ENCODE data around the gene NUDT5. TPM values are rescaled to one million over a fixed set of nuclear protein-coding genes. Genes with fewer than 3 reads are reported as not detected.

The NUDT5 gene
- total RNA-seq, 4 donors from 2014 or later: 23.0 to 31.2 (median 27.3) TPM

DNA sequence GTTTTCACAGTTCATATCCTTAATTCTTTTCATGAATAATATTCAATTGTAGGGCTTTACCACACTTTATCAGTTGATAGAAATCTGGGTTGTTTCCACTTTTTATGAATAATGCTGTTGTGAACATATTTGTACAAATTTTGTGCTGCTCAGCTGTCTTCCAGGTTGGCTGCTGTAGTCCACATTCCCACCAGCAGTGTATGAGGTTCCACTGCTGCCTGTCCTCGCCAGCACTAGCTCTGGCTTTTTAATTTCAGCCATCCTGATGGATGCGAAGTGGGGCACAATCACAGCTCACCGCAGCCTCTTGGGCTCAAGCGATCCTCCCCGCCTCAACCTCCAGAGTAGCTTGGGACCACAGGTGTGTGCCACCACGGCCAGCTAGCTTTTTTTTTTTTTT is 32.8 kb downstream of the NUDT5 start:
- peaks cover 0 to 10% (median 0%) of the 10 kb centered on the region in 3 donors for H3K4me1 ChIP-seq
- H3K36me3 ChIP-seq: peaks cover 0 to 89% of the 10 kb centered on the region in 2 donors
- H3K9me3 ChIP-seq: no peaks in the 10 kb centered on the region
- no peak overlapping the region for H3K27ac ChIP-seq
- no peak overlapping the region for H3K4me3 ChIP-seq
- H3K27me3 ChIP-seq: no peaks in the 10 kb centered on the region
- TF ChIP-seq EP300 (IDR thresholded peaks at IDR 0.05): no peak
- TF ChIP-seq, protein P1, sequence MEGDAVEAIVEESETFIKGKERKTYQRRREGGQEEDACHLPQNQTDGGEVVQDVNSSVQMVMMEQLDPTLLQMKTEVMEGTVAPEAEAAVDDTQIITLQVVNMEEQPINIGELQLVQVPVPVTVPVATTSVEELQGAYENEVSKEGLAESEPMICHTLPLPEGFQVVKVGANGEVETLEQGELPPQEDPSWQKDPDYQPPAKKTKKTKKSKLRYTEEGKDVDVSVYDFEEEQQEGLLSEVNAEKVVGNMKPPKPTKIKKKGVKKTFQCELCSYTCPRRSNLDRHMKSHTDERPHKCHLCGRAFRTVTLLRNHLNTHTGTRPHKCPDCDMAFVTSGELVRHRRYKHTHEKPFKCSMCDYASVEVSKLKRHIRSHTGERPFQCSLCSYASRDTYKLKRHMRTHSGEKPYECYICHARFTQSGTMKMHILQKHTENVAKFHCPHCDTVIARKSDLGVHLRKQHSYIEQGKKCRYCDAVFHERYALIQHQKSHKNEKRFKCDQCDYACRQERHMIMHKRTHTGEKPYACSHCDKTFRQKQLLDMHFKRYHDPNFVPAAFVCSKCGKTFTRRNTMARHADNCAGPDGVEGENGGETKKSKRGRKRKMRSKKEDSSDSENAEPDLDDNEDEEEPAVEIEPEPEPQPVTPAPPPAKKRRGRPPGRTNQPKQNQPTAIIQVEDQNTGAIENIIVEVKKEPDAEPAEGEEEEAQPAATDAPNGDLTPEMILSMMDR (IDR thresholded peaks at IDR 0.05): no peak
- TF ChIP-seq POLR2AphosphoS5 (IDR thresholded peaks at IDR 0.05): no peak
- TF ChIP-seq POLR2A (IDR thresholded peaks at IDR 0.05): no peak
- ATAC-seq: no peak
- WGBS, 2 donors (ENCODE audit: low coverage in 1 of 2): 90% methylated on average over 6 of the region's 6 CpGs; no CpG with 5 or more reads in 1 of the 2 donors

DNA sequence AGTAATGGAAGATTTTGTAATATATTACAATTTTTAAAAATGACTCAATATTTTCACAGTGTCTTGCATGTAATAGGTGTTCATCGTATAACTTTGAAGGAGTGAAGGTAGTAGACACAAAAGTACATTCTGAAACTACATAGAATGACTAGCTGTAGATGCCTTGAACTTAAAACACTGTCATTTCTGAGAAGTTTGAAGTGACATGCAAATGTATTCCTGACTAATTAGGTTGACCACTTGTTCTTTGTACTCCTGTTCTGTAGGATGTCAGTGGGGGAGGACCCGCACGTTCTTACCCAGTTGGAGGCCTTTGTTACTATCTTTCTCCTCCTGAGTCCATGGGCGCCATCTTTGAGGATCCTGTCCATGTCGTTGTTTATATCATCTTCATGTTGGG is 35.0 kb downstream of the NUDT5 start:
- H3K36me3 ChIP-seq: peaks cover 0 to 88% of the 10 kb centered on the region in 2 donors
- no peak for ATAC-seq
- 87 to 96% methylated on average over 4 to 5 of the region's 5 CpGs for WGBS, 2 donors (ENCODE audit: low coverage in 1 of 2)

DNA sequence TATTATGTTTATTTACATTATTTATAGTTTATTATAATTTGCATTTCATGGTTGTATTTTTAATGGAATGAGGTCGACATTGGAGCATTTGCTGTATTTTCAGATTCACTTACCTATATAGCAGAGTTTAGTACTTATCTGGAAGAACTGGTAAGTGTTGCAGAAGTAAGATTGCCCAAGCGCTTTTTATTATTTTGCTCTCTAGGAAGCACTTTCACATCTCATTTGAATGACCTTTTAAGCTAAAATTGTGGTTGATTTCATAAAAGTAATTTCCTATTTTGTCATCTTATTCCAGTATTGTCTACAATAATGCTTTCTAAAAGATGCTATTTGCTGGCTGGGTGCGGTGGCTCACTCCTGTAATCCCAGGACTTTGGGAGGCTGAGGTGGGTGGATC is 37.6 kb downstream of the NUDT5 start:
- Histone ChIP-seq H3K9me3 (no peaks in the 10 kb centered on the region), H3K27me3 (no peaks in the 10 kb centered on the region), H3K4me3 (no peak overlapping the region), H3K27ac (no peak overlapping the region), H3K4me1 (no peaks in the 10 kb centered on the region), H3K36me3 (peaks cover 0 to 85% of the 10 kb centered on the region in 2 donors)
- no peak for ATAC-seq
- 71 to 97% methylated on average over 1 to 3 of the region's 3 CpGs for WGBS, 2 donors (ENCODE audit: low coverage in 1 of 2)
- TF ChIP-seq POLR2A (IDR thresholded peaks at IDR 0.05) (no peak), POLR2AphosphoS5 (IDR thresholded peaks at IDR 0.05) (no peak), EP300 (IDR thresholded peaks at IDR 0.05) (no peak)
- TF ChIP-seq, protein P1 (IDR thresholded peaks at IDR 0.05): no peak

More for the DNA sequence above, 35.0 kb downstream of the NUDT5 start:
- Histone ChIP-seq H3K4me3 (no peak overlapping the region), H3K9me3 (no peaks in the 10 kb centered on the region), H3K27me3 (no peaks in the 10 kb centered on the region), H3K4me1 (peaks cover 0 to 2% (median 0%) of the 10 kb centered on the region in 3 donors), H3K27ac (no peak overlapping the region)
- TF ChIP-seq POLR2AphosphoS5 (IDR thresholded peaks at IDR 0.05) (no peak), EP300 (IDR thresholded peaks at IDR 0.05) (no peak), POLR2A (IDR thresholded peaks at IDR 0.05) (no peak)
- TF ChIP-seq, protein P1 (IDR thresholded peaks at IDR 0.05): no peak

DNA sequence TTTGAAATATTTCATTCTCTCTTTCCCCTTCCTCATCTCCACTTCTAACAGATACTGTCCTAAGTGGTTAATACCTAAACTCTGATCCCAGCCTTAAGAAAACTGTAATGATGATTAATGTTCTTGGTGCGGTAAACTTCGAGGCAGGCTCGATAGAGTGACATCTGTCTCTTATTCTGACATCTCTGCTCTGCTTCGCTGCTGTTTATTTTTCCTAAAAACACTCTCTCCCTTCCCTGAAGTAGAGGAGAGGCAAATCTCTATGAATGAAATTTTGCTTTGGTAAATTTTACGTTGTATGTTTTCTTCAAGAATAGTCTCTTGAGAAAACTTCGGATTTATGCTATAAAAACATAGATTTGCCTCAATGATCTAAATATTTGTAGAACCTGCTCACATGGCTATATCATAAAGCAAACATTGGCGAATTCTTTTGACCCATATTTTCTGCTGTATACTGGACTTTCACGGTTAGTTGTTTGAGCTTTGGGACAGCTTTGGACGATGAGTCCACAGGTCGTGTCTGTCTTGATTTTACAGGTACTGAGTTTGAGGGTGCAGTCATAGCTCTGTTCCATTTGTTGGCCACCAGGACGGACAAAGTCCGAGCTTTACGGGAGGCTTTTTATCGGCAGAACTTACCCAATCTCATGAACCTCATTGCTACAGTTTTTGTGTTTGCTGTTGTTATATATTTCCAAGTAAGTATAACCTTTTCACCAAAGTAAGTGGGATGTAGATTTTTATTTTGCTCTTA is 39.1 kb downstream of the NUDT5 start:
- H3K27me3 ChIP-seq: no peaks in the 10 kb centered on the region
- H3K9me3 ChIP-seq: no peaks in the 10 kb centered on the region
- ATAC-seq: no peak
- no peak overlapping the region for H3K27ac ChIP-seq
- WGBS, 2 donors (ENCODE audit: low coverage in 1 of 2): 84 to 85% methylated on average over 14 of the region's 14 CpGs
- no peaks in the 10 kb centered on the region for H3K4me1 ChIP-seq
- H3K36me3 ChIP-seq: peaks cover 0 to 83% of the 10 kb centered on the region in 2 donors
- TF ChIP-seq, protein P1 (IDR thresholded peaks at IDR 0.05): no peak
- TF ChIP-seq POLR2AphosphoS5 (IDR thresholded peaks at IDR 0.05): no peak
- no peak for TF ChIP-seq POLR2A (IDR thresholded peaks at IDR 0.05)
- no peak for TF ChIP-seq EP300 (IDR thresholded peaks at IDR 0.05)
- H3K4me3 ChIP-seq: no peak overlapping the region

DNA sequence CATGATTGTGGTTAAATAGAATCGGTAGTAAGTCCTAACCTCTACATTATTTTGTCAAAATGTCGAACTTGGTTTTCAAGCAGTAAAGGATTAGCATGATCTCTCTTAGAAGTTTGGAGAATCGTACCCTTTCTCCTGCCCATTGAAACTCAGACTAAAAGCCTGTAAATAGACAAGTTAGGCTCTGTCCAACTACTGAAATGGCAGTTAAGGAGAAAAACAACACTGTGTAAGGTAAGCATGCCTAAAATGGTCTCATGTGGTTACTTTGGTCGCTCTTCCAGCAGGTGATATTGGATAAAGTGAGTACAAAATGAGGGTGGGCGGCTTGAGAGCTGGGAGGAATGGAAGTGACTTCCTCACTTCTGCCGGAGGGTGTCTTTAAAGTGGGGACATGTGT is 41.2 kb downstream of the NUDT5 start:
- no peak overlapping the region for H3K27ac ChIP-seq
- H3K9me3 ChIP-seq: no peaks in the 10 kb centered on the region
- WGBS, 2 donors (ENCODE audit: low coverage in 1 of 2): 89 to 93% methylated on average over 5 of the region's 6 CpGs
- no peak overlapping the region for H3K4me3 ChIP-seq
- no peak for ATAC-seq
- no peaks in the 10 kb centered on the region for H3K27me3 ChIP-seq
- H3K36me3 ChIP-seq: peaks cover 0 to 88% of the 10 kb centered on the region in 2 donors
- H3K4me1 ChIP-seq: no peaks in the 10 kb centered on the region
- TF ChIP-seq, protein P1 (IDR thresholded peaks at IDR 0.05): no peak
- TF ChIP-seq POLR2AphosphoS5 (IDR thresholded peaks at IDR 0.05): no peak
- no peak for TF ChIP-seq POLR2A (IDR thresholded peaks at IDR 0.05)
- TF ChIP-seq EP300 (IDR thresholded peaks at IDR 0.05): no peak

Measured in gastroesophageal sphincter (tissue), 4 donors.